GM10248 (cell line): ENCODE results near the gene CTDSPL.

Experiments
- CTCF ChIA-PET: fragments of 300-600 bp; sonication (Branson Sonifier 250); formaldehyde crosslinking; extraction: SDS; loops from one replicate; lab custom pipeline; 2021; ENCODE audit warnings: antibody characterized with exemption; lab: Yijun Ruan, JAX
- POLR2A ChIA-PET: fragments of 350-650 bp; sonication (Branson Sonifier 250); formaldehyde crosslinking; extraction: SDS; loops from one replicate; lab custom pipeline; 2020; ENCODE audit warnings: antibody characterized with exemption; lab: Yijun Ruan, JAX
- DNase-seq: peaks from one replicate; pipeline ENCODE4 v3.0.0; 2012; ENCODE audit errors: extremely low spot score
- TF ChIP-seq, protein P1 (sequence below): IDR thresholded peaks from 2 replicates; pipeline ENCODE4 v1.5.1; 2012; ENCODE audit warnings: mild to moderate bottlenecking, low read depth; ENCODE audit errors: extremely low read depth, missing control alignments, control extremely low read depth

CTDSPL gene

DNA sequence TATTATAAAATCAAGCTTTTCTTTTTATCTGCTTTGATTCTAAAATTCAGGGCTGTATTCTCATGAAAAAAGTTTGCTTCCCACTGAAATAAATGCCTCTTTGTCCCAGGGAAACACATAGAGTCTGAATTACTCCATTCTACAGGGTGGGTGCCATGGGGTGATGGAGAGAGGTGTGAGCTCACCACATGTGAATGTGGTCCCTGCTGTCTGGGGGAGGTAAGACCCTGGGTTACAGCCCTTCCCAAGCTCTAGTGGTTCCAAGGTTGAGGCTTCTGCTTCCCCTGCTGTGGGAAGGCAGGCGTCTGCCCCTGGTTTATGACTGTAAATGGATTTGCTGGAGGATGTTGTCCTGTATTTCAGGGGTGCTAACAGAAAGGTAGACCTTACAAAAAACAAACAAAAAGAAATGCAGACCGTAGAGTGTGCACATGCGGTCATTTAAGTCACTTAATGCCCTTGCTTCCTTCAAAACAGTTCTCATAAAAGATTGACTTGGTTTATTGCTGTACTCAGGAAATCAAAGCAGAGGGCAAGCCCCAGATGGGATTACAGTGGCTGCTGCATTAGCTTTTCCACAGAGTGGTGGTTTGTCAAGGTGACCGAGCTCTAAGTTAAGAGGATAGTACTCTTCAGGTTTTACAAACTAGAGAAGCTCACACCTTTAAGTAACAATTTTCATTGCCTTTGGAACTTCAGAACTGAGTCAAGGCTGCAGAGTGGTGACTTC is 49.2 kb downstream of the CTDSPL start:
- TF ChIP-seq, protein P1, sequence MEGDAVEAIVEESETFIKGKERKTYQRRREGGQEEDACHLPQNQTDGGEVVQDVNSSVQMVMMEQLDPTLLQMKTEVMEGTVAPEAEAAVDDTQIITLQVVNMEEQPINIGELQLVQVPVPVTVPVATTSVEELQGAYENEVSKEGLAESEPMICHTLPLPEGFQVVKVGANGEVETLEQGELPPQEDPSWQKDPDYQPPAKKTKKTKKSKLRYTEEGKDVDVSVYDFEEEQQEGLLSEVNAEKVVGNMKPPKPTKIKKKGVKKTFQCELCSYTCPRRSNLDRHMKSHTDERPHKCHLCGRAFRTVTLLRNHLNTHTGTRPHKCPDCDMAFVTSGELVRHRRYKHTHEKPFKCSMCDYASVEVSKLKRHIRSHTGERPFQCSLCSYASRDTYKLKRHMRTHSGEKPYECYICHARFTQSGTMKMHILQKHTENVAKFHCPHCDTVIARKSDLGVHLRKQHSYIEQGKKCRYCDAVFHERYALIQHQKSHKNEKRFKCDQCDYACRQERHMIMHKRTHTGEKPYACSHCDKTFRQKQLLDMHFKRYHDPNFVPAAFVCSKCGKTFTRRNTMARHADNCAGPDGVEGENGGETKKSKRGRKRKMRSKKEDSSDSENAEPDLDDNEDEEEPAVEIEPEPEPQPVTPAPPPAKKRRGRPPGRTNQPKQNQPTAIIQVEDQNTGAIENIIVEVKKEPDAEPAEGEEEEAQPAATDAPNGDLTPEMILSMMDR: no peak
- DNase-seq: no peak
- ChIA-PET CTCF (interaction anchor here (0.8 to 1.8 kb wide), 5 partner anchors 11 to 388 kb away, joined by 3 to 6 read pairs (median 4); no protein-coding TSS in a partner anchor), POLR2A (no interaction called here)

- POLR2A ChIA-PET: no interaction called here
- CTCF ChIA-PET: interaction anchor here (1.3 kb wide), 1 partner anchor 32 kb away, joined by 3 read pairs; no protein-coding TSS in a partner anchor
- no peak for DNase-seq
- TF ChIP-seq, protein P1: no peak
Measured at GRCh38 chr3:37912052-37912733, 50.5 kb downstream of the CTDSPL start.

GRCh38 chr3:37913522-37913921 is 51.8 kb downstream of the CTDSPL start:
- TF ChIP-seq, protein P1: no peak
- POLR2A ChIA-PET: no interaction called here
- no peak for DNase-seq
- CTCF ChIA-PET: no interaction called here

GRCh38 chr3:37916685-37917084 is 55.0 kb downstream of the CTDSPL start:
- DNase-seq: no peak
- ChIA-PET POLR2A (no interaction called here), CTCF (interaction anchor here (1.0 kb wide), 1 partner anchor 26 kb away, joined by 3 read pairs; no protein-coding TSS in a partner anchor)
- TF ChIP-seq, protein P1: no peak

GRCh38 chr3:37918627-37919026 is 56.9 kb downstream of the CTDSPL start:
- ChIA-PET POLR2A (no interaction called here), CTCF (interaction anchor here (2.1 kb wide), 1 partner anchor 63 kb away, joined by 5 read pairs; no protein-coding TSS in a partner anchor)
- TF ChIP-seq, protein P1: no peak
- DNase-seq: no peak

- no peak for DNase-seq
- ChIA-PET POLR2A (no interaction called here), CTCF (interaction anchor here (2.1 kb wide), 1 partner anchor 64 kb away, joined by 5 read pairs; no protein-coding TSS in a partner anchor)
- TF ChIP-seq, protein P1: no peak
Measured at GRCh38 chr3:37920156-37920699, 58.5 kb downstream of the CTDSPL start.
